Ectodermal cell (in vitro differentiated cells): ENCODE data around the gene XNDC1N. TPM values are rescaled to one million over a fixed set of nuclear protein-coding genes. Genes with fewer than 3 reads are reported as not detected.

Experiments used
- H3K27ac ChIP-seq: 2 replicates; pipeline ENCODE4 v1.7.0; 2013; ENCODE audit warnings: mild to moderate bottlenecking, low read depth, low read length; ENCODE audit not compliant: insufficient read depth, poor library complexity, severe bottlenecking
- H3K27me3 ChIP-seq: 2 replicates; pipeline ENCODE4 v1.7.0; 2013; ENCODE audit warnings: mild to moderate bottlenecking, low read length; ENCODE audit not compliant: insufficient read depth, control insufficient read depth, poor library complexity, severe bottlenecking
- H3K36me3 ChIP-seq: one replicate; pipeline ENCODE4 v1.7.0; 2013; ENCODE audit warnings: low read length; ENCODE audit not compliant: control insufficient read depth, insufficient read depth
- H3K4me1 ChIP-seq: one replicate; pipeline ENCODE4 v1.7.0; 2013; ENCODE audit warnings: low read length; ENCODE audit not compliant: control insufficient read depth, insufficient read depth
- H3K4me3 ChIP-seq: 2 replicates; pipeline ENCODE4 v1.7.0; 2013; ENCODE audit warnings: low read depth, low read length, control low read depth; ENCODE audit not compliant: insufficient read depth
- H3K9me3 ChIP-seq: 2 replicates; pipeline ENCODE4 v1.7.0; 2013; ENCODE audit warnings: mild to moderate bottlenecking, low read length, moderate library complexity; ENCODE audit not compliant: control insufficient read depth
- WGBS, 2 experiments: methylation state at CpG; one replicate each; pipeline ENCODE4 v1.1.7; 2013; ENCODE audit warnings: missing lambda C conversion rate in 2 of 2; 5-methylcytosine and 5-hydroxymethylcytosine counted together
- polyA plus RNA-seq, 4 experiments: library from polyadenylated mRNA; stranded (reverse); fragments of 50-300 nt; gene quantifications; one replicate each; pipeline ENCODE4 v1.2.3, GENCODE V29; 2013

Gene XNDC1N
- polyA plus RNA-seq (2013, experiment 1 of 4): 9.0 TPM
- 9.7 TPM for polyA plus RNA-seq (2013, experiment 2 of 4)
- 8.8 TPM for polyA plus RNA-seq (2013, experiment 3 of 4)
- polyA plus RNA-seq (2013, experiment 4 of 4): 7.5 TPM

DNA sequence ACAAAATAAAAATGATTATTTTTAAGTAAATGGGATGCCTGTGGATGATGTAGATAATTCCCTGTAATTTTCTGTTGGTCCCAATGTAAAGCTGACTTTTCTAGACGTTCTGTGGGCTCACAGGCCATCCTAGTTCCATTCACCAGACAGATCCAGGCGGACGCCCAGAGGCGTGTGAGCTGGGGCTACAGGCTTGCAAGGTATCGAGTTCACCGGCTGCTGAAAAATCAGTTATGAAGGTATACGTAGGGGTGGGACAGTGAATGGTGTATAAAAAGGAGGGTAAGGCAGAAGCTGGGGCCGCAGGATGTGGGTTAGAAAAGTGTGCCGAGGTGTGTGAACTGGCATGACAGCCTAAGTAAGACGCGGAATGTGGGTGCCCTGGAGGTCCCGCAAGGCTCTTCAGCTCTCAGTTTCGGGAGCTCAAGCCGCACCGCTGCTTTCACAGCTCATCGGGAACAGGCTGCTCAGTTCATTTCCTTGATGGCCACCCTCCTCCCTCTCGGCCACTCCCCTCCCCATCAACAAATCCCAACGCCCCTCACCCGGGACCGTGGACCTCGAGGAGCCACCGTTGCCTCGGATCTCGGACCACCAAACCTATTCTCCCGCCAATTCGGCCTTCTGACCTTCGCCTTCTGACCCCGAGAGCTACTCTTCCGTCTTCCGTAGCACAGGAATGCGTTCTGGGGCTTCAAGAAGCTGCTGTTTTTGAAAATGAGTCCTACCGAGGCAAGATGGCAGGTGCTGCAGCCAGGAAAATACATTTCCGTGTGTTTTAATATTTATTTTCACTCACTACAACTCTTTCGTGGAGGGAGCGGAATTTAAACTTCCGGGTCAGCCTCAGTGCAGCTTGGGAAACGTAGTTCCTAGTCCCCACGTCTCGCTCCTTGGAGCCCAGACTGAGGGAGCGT is at the start of gene XNDC1N:
TSS of gene XNDC1N (minus strand) at position 775 of the 917 bp plus-strand sequence. CDS start 5,241 bp downstream, outside the sequence.
- Histone ChIP-seq H3K4me3 (peak within 1 kb of the TSS; percentile 81), H3K27ac (peak within 1 kb of the TSS; percentile 79), H3K4me1 (peaks cover 11% of the 10 kb centered on the region), H3K36me3 (no peaks in the 10 kb centered on the region), H3K9me3 (no peaks in the 10 kb centered on the region), H3K27me3 (no peaks in the 10 kb centered on the region)
- 1% methylated on average over 40 of the region's 40 CpGs for WGBS, 2 experiments

DNA sequence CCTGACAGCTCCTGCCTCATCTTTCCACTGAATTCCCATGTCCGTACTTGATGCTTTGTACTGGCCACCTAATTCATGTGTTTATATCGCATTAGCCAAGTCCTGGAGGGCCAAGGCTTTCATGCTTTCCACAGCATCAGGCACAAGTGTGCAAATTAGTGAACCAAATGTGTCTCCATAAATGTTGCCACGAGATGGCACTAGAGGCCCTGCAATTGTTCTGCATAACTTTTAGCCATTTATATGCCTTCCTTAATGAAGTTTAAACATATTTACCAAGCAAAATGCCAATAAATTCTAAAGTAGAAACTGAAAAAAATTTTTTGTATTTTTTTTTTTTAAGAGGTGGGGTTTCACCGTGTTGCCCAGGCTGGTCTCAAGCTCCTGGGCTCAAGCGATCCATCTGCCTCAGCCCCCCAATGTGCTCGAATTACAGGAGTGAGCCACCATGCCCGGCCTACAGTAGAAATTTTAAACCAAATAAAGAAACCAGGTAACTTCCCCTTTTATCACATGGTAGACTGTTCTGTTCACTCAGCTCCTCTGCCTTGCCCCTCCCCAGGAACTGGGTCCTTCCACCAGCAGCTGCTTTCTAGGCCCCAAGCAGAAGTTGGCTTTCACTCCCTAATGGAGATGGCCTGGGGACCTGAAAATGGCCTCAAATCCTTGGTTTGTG is 49.5 kb upstream of the XNDC1N start:
- WGBS, 2 experiments: 81 to 85% methylated on average over 7 of the region's 7 CpGs
- Histone ChIP-seq H3K27me3 (no peaks in the 10 kb centered on the region), H3K4me3 (no peak overlapping the region), H3K27ac (no peak overlapping the region), H3K9me3 (no peaks in the 10 kb centered on the region), H3K4me1 (no peaks in the 10 kb centered on the region), H3K36me3 (no peaks in the 10 kb centered on the region)

DNA sequence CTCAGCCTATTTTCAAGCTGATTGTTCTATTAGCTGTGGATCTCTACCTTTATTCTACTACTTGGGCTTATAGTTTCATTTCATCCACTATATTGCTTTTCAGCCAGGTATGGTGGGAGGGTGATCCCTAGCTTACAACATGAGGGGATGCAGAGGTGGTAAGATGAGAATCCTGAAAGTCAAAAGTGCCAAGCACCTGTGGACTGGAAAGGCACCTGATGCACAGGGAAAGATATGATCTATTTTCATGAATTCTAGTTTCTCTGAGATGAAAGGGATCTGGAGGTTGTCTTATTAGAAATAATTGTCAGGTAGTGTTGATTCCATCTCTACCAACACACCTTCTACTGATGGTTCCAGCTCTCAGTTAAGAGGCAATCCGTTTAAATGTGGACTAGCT is 48.7 kb upstream of the XNDC1N start:
- Histone ChIP-seq H3K27me3 (no peaks in the 10 kb centered on the region), H3K4me1 (no peaks in the 10 kb centered on the region), H3K27ac (no peak overlapping the region), H3K36me3 (no peaks in the 10 kb centered on the region), H3K9me3 (no peaks in the 10 kb centered on the region), H3K4me3 (no peak overlapping the region)
- WGBS, 2 experiments: 90 to 100% methylated on average over 1 of the region's 1 CpG

DNA sequence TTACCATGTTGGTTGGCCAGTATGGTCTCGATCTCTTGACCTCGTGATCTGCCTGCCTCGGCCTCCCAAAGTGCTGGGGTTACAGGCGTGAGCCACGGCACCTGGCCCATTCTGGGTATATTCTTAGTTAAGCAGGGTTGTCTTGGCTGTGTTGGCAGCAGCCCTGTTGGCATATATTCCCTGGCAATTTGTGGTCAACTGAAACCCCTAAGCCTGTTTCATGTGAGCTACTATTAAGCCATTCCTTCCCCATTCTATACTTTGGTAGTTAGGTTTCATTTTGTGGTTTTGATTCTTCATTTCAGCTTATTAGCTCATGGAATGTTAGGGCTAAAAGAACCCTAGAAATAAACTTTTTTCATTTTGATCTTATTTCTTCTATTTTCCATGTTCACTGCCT is 48.2 kb upstream of the XNDC1N start:
- no peak overlapping the region for H3K4me3 ChIP-seq
- no peak overlapping the region for H3K27ac ChIP-seq
- 92 to 96% methylated on average over 5 of the region's 5 CpGs for WGBS, 2 experiments
- no peaks in the 10 kb centered on the region for H3K4me1 ChIP-seq
- H3K36me3 ChIP-seq: no peaks in the 10 kb centered on the region
- H3K9me3 ChIP-seq: no peaks in the 10 kb centered on the region
- no peaks in the 10 kb centered on the region for H3K27me3 ChIP-seq

- Histone ChIP-seq H3K36me3 (peaks cover 4% of the 10 kb centered on the region), H3K4me3 (no peak overlapping the region), H3K9me3 (no peaks in the 10 kb centered on the region), H3K27me3 (no peaks in the 10 kb centered on the region), H3K4me1 (no peaks in the 10 kb centered on the region), H3K27ac (no peak overlapping the region)
- WGBS, 2 experiments: 92 to 98% methylated on average over 2 of the region's 2 CpGs
These were observed 43.3 kb upstream of the XNDC1N start for GRCh38 chr11:71971680-71972079.

- H3K4me3 ChIP-seq: no peak overlapping the region
- no peaks in the 10 kb centered on the region for H3K4me1 ChIP-seq
- WGBS, 2 experiments: 94 to 95% methylated on average over 4 of the region's 4 CpGs
- H3K9me3 ChIP-seq: no peaks in the 10 kb centered on the region
- H3K27me3 ChIP-seq: no peaks in the 10 kb centered on the region
- H3K36me3 ChIP-seq: no peaks in the 10 kb centered on the region
- H3K27ac ChIP-seq: no peak overlapping the region
These were observed 36.2 kb upstream of the XNDC1N start for GRCh38 chr11:71964641-71965040.

DNA sequence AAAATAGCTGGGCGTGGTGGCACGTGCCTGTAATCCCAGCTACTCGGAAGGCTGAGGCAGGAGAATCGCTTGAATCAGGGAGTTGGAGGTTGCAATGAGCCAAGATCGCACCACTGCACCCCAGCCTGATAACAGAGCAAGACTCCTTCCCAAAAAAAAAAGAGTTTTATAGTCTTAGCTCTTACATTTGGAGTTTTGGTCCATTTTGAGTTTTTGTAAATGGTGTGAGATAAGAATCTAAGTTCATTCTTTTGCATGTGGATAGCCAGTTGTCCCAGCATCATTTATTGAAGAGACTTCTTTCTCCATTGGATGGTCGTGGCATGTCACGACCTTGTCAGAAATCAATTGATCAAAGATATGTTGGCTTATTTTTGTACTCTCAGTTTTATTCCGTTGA is 35.1 kb upstream of the XNDC1N start:
- no peak overlapping the region for H3K27ac ChIP-seq
- no peaks in the 10 kb centered on the region for H3K4me1 ChIP-seq
- 92 to 95% methylated on average over 8 of the region's 8 CpGs for WGBS, 2 experiments
- H3K27me3 ChIP-seq: no peaks in the 10 kb centered on the region
- no peak overlapping the region for H3K4me3 ChIP-seq
- H3K9me3 ChIP-seq: no peaks in the 10 kb centered on the region
- H3K36me3 ChIP-seq: no peaks in the 10 kb centered on the region

DNA sequence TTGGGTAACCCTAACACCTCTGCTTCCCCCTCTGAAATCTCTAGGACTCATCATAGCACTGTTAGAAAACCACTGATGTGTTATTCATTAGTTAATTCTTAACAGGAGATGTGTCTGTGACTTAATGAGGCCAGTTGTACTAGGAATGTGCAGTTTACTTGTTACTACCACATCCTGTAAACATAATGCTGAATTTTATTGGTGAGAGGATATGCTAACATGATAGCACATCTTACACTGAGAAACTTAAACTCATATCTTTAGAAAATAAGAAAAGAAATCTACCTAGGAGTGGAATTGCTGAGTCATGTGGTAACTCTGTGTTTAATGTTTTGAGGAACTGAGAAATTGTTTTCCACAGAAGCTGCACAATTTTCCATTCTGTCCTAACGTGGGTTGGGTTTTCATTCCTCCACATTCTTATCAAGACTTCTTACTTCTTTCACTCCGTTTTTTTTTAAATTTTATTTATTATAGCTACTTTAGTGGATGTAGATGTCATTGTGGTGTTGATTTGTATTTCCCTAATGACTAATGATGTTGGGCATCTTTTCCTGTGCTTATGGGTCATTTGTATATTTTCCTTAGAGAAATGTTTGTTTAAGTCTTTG is 34.1 kb upstream of the XNDC1N start:
- H3K9me3 ChIP-seq: no peaks in the 10 kb centered on the region
- no peaks in the 10 kb centered on the region for H3K27me3 ChIP-seq
- no peaks in the 10 kb centered on the region for H3K4me1 ChIP-seq
- no peak overlapping the region for H3K4me3 ChIP-seq
- no peak overlapping the region for H3K27ac ChIP-seq
- no peaks in the 10 kb centered on the region for H3K36me3 ChIP-seq
- WGBS, 2 experiments: 86% methylated on average over 1 of the region's 2 CpGs; no CpG with 5 or more reads in 1 of the 2 experiments

DNA sequence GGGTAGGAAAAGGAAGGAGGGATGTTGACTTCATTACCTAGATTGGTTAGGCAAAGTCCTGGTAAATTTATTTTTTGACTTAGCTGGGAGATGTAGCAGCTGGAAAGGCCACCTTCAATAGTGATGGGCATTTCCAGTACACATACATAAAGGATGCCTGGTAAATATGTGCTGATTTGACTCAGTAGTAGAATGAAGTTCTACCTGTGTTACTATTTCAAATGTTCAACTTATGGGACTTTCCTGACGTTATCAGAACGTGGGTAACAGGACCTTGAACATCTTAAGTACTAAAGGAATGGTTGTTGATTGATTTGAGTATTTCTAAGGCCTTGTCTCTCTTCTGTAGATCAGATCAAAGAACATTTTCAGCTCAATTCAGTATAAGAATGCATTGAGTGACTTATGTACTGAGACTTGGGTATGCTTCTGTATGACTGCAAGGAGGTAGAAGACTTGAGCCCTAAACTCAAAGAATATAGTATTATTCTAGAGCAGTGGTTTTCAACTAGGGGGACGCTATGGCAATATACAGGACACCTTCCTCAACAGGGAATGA is 27.6 kb upstream of the XNDC1N start:
- Histone ChIP-seq H3K27ac (no peak overlapping the region), H3K4me3 (no peak overlapping the region), H3K27me3 (no peaks in the 10 kb centered on the region), H3K36me3 (no peaks in the 10 kb centered on the region), H3K4me1 (no peaks in the 10 kb centered on the region), H3K9me3 (no peaks in the 10 kb centered on the region)
- 58 to 64% methylated on average over 3 of the region's 3 CpGs for WGBS, 2 experiments
